Measurements from ENCODE around the gene ZBTB16. TPM values are rescaled to one million over a fixed set of nuclear protein-coding genes. Genes with fewer than 3 reads are reported as not detected.

Gene ZBTB16
- polyA plus RNA-seq, 1 experiment: not detected

DNA sequence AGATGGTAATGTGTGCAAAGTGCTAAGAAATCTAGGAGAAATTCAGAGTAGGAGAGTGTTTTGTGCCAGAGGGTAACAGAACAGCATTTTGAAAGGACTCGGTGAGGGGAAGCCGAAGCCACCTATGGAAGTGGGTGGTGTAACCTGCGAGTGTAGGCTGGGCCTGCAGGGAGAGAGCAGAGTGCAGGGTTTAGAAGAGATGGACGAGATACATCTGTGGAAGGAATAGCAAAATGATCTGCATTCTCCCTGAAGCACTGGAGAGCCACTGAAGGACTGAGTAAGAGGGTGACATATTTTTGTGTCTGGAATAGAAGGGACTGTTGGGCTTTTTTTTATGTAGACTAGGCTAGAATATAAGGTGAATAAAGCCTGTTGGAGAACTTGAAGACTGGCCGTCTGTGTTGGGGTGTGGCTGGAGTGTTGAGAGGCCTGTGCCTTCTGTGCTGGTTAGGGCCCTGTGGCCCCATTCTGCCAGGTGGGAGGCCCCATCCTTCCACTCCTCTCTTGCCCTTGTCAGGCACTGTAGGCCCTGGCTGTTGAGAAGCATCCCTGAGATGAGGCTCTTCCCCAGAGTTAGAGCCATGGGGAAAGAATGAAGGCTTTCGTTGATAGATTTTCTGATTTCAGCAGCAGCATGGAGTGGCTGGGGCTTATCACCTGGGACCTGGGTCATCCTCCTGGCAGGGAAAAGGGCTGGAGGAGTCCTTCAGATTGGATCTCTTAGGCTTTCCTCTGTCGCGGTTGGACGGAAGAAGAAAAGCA lies 102.2 kb downstream of the ZBTB16 start:
- H3K27me3 ChIP-seq (ENCODE audit: control insufficient read depth, insufficient read depth, low read length): peaks cover 48% of the 10 kb centered on the region
- CTCF ChIA-PET: interaction anchor here (1.4 kb wide), 1 partner anchor 99 kb away, joined by 3 read pairs; no protein-coding TSS in a partner anchor

DNA sequence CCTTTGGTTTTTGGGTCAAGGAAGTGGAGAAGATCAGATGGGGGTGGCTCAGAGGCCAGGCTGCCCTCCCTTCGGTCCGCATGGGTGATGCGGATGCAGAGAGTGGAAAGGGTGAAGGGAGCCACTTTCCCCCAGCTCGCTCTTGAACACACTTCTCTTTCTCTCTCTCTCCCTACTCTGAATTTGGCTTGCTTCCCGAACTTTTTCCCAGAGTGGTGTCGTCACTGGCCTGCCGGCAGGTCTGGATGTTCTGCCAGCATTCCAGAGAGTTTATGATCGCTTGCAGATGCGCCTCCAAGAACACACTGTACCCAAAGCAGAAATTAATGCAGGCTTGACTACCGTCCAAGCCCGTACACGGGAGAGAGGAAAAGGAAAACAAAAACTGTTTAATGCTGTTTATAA lies 103.2 kb downstream of the ZBTB16 start:
- peak; percentile 88 for DNase-seq (ENCODE audit: low read depth, low spot score)
- ChIA-PET POLR2A (no interaction called here), CTCF (interaction anchor here (1.4 kb wide), 1 partner anchor 98 kb away, joined by 3 read pairs; no protein-coding TSS in a partner anchor)
- TF ChIP-seq, protein P1, sequence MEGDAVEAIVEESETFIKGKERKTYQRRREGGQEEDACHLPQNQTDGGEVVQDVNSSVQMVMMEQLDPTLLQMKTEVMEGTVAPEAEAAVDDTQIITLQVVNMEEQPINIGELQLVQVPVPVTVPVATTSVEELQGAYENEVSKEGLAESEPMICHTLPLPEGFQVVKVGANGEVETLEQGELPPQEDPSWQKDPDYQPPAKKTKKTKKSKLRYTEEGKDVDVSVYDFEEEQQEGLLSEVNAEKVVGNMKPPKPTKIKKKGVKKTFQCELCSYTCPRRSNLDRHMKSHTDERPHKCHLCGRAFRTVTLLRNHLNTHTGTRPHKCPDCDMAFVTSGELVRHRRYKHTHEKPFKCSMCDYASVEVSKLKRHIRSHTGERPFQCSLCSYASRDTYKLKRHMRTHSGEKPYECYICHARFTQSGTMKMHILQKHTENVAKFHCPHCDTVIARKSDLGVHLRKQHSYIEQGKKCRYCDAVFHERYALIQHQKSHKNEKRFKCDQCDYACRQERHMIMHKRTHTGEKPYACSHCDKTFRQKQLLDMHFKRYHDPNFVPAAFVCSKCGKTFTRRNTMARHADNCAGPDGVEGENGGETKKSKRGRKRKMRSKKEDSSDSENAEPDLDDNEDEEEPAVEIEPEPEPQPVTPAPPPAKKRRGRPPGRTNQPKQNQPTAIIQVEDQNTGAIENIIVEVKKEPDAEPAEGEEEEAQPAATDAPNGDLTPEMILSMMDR (IDR thresholded peaks at IDR 0.05; ENCODE audit: low read depth, low read length): no peak
- Histone ChIP-seq H3K9me3 (ENCODE audit: control insufficient read depth, insufficient read depth, low read length) (no peaks in the 10 kb centered on the region), H3K27ac (ENCODE audit: low read depth, low read length) (no peak overlapping the region), H3K27me3 (ENCODE audit: control insufficient read depth, insufficient read depth, low read length) (peaks cover 48% of the 10 kb centered on the region), H3K4me3 (ENCODE audit: low read depth, low read length) (no peak overlapping the region)

More for the DNA sequence above, 102.2 kb downstream of the ZBTB16 start:
- Histone ChIP-seq H3K9me3 (ENCODE audit: control insufficient read depth, insufficient read depth, low read length) (no peaks in the 10 kb centered on the region), H3K4me3 (ENCODE audit: low read depth, low read length) (no peak overlapping the region), H3K27ac (ENCODE audit: low read depth, low read length) (no peak overlapping the region)
- POLR2A ChIA-PET: no interaction called here
- TF ChIP-seq, protein P1 (IDR thresholded peaks at IDR 0.05; ENCODE audit: low read depth, low read length): no peak
- no peak for DNase-seq (ENCODE audit: low read depth, low spot score)

DNA sequence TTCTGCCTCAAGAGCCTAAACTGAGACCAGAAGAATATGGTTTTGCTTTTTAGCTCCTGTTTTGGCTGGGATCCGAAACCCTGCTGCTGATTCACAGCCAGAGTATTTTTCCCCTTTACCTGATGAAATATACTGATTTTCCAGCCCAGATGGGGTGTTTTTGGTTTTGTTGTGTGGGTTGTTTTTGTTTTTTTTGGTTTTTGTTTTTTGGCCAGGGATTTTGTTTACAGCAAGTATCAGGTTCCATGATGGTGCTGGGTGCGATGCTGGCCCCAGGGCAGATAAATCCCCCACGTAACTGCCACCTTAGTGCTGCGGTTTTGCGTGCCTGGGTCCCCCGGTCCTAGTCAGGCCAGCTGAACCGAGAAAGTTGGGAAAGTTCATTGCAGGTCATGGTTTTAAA lies 103.7 kb downstream of the ZBTB16 start:
- 0 out of 2 replicates have a peak overlapping the region, but pooled peaks have one; percentile 23 for H3K4me3 ChIP-seq (ENCODE audit: low read depth, low read length)
- H3K27ac ChIP-seq (ENCODE audit: low read depth, low read length): no peak overlapping the region
- H3K9me3 ChIP-seq (ENCODE audit: control insufficient read depth, insufficient read depth, low read length): no peaks in the 10 kb centered on the region
- DNase-seq (ENCODE audit: low read depth, low spot score): no peak
- ChIA-PET POLR2A (no interaction called here), CTCF (interaction anchor here (1.4 kb wide), 1 partner anchor 97 kb away, joined by 3 read pairs; no protein-coding TSS in a partner anchor)
- TF ChIP-seq, protein P1 (IDR thresholded peaks at IDR 0.05; ENCODE audit: low read depth, low read length): no peak
- H3K27me3 ChIP-seq (ENCODE audit: control insufficient read depth, insufficient read depth, low read length): peaks cover 53% of the 10 kb centered on the region

DNA sequence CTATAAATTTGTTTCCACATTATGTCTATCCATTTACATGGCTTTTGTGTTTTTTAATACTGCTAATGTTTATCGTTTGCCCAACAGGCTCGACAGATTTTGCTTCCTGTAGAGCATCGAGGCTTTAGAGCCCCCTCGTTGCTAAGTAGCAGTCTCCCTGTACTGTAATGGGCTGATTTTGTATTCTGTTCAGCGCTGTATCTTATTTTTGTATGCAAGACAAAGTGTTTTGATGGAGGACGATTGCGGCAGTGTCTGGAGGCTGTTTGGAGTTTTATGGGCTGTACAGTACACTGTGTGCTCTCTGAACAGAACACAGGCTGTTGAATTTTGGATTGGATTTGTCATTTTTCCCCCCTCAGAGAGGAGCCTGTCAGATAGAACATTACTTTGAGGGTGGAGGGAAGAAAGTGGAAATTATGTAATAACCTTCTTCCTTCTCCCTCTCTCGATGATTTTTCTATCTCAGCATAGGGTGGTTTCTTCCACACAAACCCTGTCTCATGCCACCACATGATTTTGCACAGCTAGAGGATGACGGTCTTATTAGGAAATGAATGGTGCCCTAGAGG lies 104.4 kb downstream of the ZBTB16 start:
- Histone ChIP-seq H3K4me3 (ENCODE audit: low read depth, low read length) (no peak overlapping the region), H3K27ac (ENCODE audit: low read depth, low read length) (no peak overlapping the region), H3K9me3 (ENCODE audit: control insufficient read depth, insufficient read depth, low read length) (no peaks in the 10 kb centered on the region), H3K27me3 (ENCODE audit: control insufficient read depth, insufficient read depth, low read length) (peaks cover 58% of the 10 kb centered on the region)
- CTCF ChIA-PET: no interaction called here
- DNase-seq (ENCODE audit: low read depth, low spot score): no peak
- TF ChIP-seq, protein P1 (IDR thresholded peaks at IDR 0.05; ENCODE audit: low read depth, low read length): no peak
- POLR2A ChIA-PET: no interaction called here

DNA sequence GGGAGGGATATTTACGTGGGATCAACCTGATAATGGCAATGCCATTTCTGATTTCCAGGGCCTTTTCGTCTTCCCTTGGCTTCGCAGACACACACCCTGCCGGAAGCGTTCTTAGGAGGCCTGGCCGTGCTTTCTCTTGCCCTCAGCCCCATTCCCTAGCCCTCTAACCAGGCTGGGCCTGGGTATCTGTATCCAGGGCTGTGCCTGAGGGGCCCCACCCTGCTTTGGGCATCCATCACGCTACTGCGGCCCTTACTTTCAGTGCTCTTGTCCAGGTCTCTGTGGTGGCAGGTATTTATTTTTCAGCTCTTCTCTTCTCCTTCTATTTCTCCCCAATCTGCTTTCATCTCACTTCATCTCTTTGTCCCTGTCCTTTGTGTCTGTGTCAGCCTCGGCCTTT lies 105.0 kb downstream of the ZBTB16 start:
- ChIA-PET CTCF (no interaction called here), POLR2A (no interaction called here)
- H3K4me3 ChIP-seq (ENCODE audit: low read depth, low read length): no peak overlapping the region
- no peaks in the 10 kb centered on the region for H3K9me3 ChIP-seq (ENCODE audit: control insufficient read depth, insufficient read depth, low read length)
- TF ChIP-seq, protein P1 (IDR thresholded peaks at IDR 0.05; ENCODE audit: low read depth, low read length): no peak
- no peak overlapping the region for H3K27ac ChIP-seq (ENCODE audit: low read depth, low read length)
- peaks cover 58% of the 10 kb centered on the region for H3K27me3 ChIP-seq (ENCODE audit: control insufficient read depth, insufficient read depth, low read length)
- no peak for DNase-seq (ENCODE audit: low read depth, low spot score)
